ENCODE measurements around the gene LRP5.

DNA sequence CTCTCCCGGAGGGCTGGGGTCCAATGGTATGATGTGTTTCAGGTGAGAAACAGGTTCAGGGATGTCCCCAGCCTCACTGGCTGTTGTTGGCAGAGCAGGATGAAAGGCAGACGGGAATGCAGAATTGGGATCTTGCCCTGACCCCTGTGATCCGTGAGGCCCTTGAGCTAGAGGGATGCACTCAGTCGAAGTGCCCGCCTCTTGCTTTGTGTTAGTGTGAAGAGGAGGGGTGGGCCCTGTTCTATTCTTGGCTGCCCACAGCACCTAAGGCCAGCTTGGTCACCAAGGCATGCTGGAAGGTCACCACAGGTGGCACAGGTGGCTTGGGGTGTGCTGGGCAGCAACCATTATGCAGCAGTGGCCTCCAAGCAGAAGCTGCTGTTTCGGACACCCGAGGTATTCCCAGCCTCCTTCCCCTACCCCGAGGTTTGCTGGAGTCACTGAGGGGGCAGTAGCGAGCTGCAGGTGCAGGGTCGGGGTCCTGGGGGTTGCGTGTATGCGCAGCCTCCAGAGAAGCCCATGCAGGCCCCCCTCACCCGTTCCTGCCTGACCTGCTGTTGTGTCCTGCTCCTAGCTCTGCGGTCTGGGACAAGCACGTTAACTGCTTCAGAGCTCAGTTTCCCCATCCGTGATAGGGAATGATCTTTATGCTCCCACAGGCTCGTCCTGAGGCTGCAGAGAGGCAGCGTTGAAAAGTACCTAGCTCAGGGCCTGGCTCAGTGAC, 13.0 kb downstream of the LRP5 start:
- TF ChIP-seq CTCF (IDR thresholded peaks at IDR 0.05) (no peak), POLR2A (IDR thresholded peaks at IDR 0.05) (no peak)
